OCI-LY7 (cell line): Measurements from ENCODE around the gene CHD2. TPM values are rescaled to one million over a fixed set of nuclear protein-coding genes. Genes with fewer than 3 reads are reported as not detected.

Experiments used
- BruUV-seq: library from RNA; stranded (reverse); fragments of 400-500 nt; replicated peaks from 2 replicates; lab custom pipeline; 2021; lab: Mats Ljungman, UMichigan
- CTCF ChIA-PET: fragments of 300-600 bp; sonication (Branson Sonifier 250); formaldehyde crosslinking; loops from one replicate; lab custom pipeline; 2022; ENCODE audit warnings: antibody characterized with exemption; ENCODE audit not compliant: unreplicated experiment; lab: Charles Lee
- POLR2A ChIA-PET: fragments of 300-600 bp; sonication (Branson Sonifier 250); formaldehyde crosslinking; loops from one replicate; lab custom pipeline; 2022; ENCODE audit warnings: antibody characterized with exemption; lab: Charles Lee
- DNase-seq: peaks from one replicate; pipeline ENCODE4 v3.0.0-alpha.2; 2015; ENCODE audit warnings: low spot score
- H2AFZ ChIP-seq: fragments of 200-600 bp; sonication (generic), shearing (Covaris generic); 2 replicates; pipeline ENCODE4 v1.6.1; 2014; ENCODE audit warnings: mild to moderate bottlenecking, antibody characterized with exemption, low read length, moderate library complexity
- H3K27ac ChIP-seq: fragments of 200-600 bp; sonication (generic); 2 replicates; pipeline ENCODE4 v1.5.1; 2014; ENCODE audit warnings: mixed run types, low read depth, mild to moderate bottlenecking, moderate library complexity, low read length, inconsistent platforms; ENCODE audit not compliant: poor library complexity, severe bottlenecking
- H3K36me3 ChIP-seq: fragments of 200-600 bp; sonication (generic); 2 replicates; pipeline ENCODE4 v1.6.1; 2014; ENCODE audit warnings: mild to moderate bottlenecking, antibody characterized with exemption, low read length, moderate library complexity, mixed read lengths; ENCODE audit not compliant: insufficient read depth
- H3K4me1 ChIP-seq: fragments of 200-600 bp; sonication (generic); 2 replicates; pipeline ENCODE4 v1.5.1; 2014; ENCODE audit warnings: mild to moderate bottlenecking, low read length; ENCODE audit not compliant: insufficient read depth, poor library complexity, severe bottlenecking
- H3K4me2 ChIP-seq: fragments of 200-600 bp; sonication (generic); 2 replicates; pipeline ENCODE4 v1.6.1; 2014; ENCODE audit warnings: mild to moderate bottlenecking, low read length
- H3K4me3 ChIP-seq: fragments of 200-600 bp; sonication (generic); 2 replicates; pipeline ENCODE4 v1.5.1; 2014; ENCODE audit warnings: mild to moderate bottlenecking, low read depth, low read length; ENCODE audit not compliant: poor library complexity, severe bottlenecking
- H3K79me2 ChIP-seq: fragments of 200-600 bp; sonication (generic); 2 replicates; pipeline ENCODE4 v1.6.1; 2016; ENCODE audit warnings: low read depth, mild to moderate bottlenecking, low read length, moderate library complexity, mixed read lengths; ENCODE audit not compliant: insufficient read depth
- H3K9me2 ChIP-seq: fragments of 200-600 bp; sonication (generic); 2 replicates; pipeline ENCODE4 v1.6.1; 2016; ENCODE audit warnings: mild to moderate bottlenecking, low read length, mixed read lengths; ENCODE audit not compliant: insufficient read depth
- H3K9me3 ChIP-seq: fragments of 200-600 bp; sonication (generic); 2 replicates; pipeline ENCODE4 v1.6.1; 2014; ENCODE audit warnings: mild to moderate bottlenecking, mixed run types, low read length, mixed read lengths
- H4K20me1 ChIP-seq: fragments of 200-600 bp; sonication (generic); 2 replicates; pipeline ENCODE4 v1.6.1; 2014; ENCODE audit warnings: mild to moderate bottlenecking, antibody characterized with exemption, low read length, moderate library complexity, mixed read lengths; ENCODE audit not compliant: insufficient read depth
- CTCF ChIP-seq: fragments of 200-600 bp; sonication (generic); conservative IDR thresholded peaks from 2 replicates; pipeline ENCODE4 v1.5.1; 2014; ENCODE audit warnings: mild to moderate bottlenecking, antibody characterized with exemption, low read length, moderate library complexity, mixed read lengths
- EZH2phosphoT487 ChIP-seq: fragments of 200-600 bp; sonication (generic); IDR thresholded peaks from 2 replicates; pipeline ENCODE4 v1.6.1; 2018; ENCODE audit warnings: low read depth, borderline replicate concordance, mild to moderate bottlenecking, mixed run types, antibody characterized with exemption, low read length, moderate library complexity, mixed read lengths
- intact Hi-C: fragments of 100-400 bp; cut with micrococcal nuclease; formaldehyde crosslinking; loops from one replicate; pipeline ENCODE4 v1.10.0; 2022; ENCODE audit not compliant: unreplicated experiment
- total RNA-seq, 2 experiments: library from RNA; depleted of rRNA in 1 of 2; stranded (reverse); fragments of >200 nt in 1 of 2; shearing (Covaris generic) in 1 of 2; gene quantifications; 2 replicates each; pipeline ENCODE4 v1.2.3, GENCODE V29; 2014 to 2022

CHD2 gene
- total RNA-seq, 2 experiments from 2014 or later: 133 to 213 TPM

- H3K4me1 ChIP-seq: peaks cover 38% of the 10 kb centered on the region
- intact Hi-C loops: no loop called here
Measured at GRCh38 chr15:92898988-92899582, 1.0 kb upstream of the CHD2 start.

GRCh38 chr15:92899601-92899947 is 550 bp upstream of the CHD2 start:
- Histone ChIP-seq H3K9me2 (no peaks in the 10 kb centered on the region), H3K9me3 (peaks cover 25% of the 10 kb centered on the region; the same call in 1 of the 2 replicates), H3K79me2 (peaks cover 96% of the 10 kb centered on the region), H3K4me3 (peak overlapping the region; percentile 92), H2AFZ (no peak overlapping the region), H3K4me1 (peaks cover 38% of the 10 kb centered on the region), H3K27ac (peak overlapping the region; percentile 94), H4K20me1 (peaks cover 13% of the 10 kb centered on the region; the same call in 1 of the 2 replicates), H3K36me3 (peaks cover 85% of the 10 kb centered on the region), H3K4me2 (peak overlapping the region; percentile 90)
- intact Hi-C loops: no loop called here
- POLR2A ChIA-PET: interaction anchor here (0.7 to 10.3 kb wide), 13 partner anchors 9 to 812 kb away, joined by 3 to 147 read pairs (median 6); no protein-coding TSS in a partner anchor
- CTCF ChIA-PET: interaction anchor here (1.0 to 1.4 kb wide), 4 partner anchors 17 to 89 kb away, joined by 3 to 8 read pairs (median 3); no protein-coding TSS in a partner anchor
- TF ChIP-seq CTCF (peak; percentile 94), EZH2phosphoT487 (no peak)
- peak; percentile 70 for DNase-seq
- BruUV-seq: no TSS peak

More at GRCh38 chr15:92898988-92899582, 1.0 kb upstream of the CHD2 start:
- TF ChIP-seq EZH2phosphoT487 (no peak), CTCF (no peak)
- H3K9me2 ChIP-seq: no peaks in the 10 kb centered on the region
- H3K4me2 ChIP-seq: peak overlapping the region; percentile 90; the same call in 1 of the 2 replicates
- H3K79me2 ChIP-seq: peaks cover 98% of the 10 kb centered on the region
- H3K27ac ChIP-seq: peak overlapping the region; percentile 94
- peaks cover 88% of the 10 kb centered on the region for H3K36me3 ChIP-seq
- H3K4me3 ChIP-seq: peak overlapping the region; percentile 92
- ChIA-PET CTCF (interaction anchor here (1.4 kb wide), 1 partner anchor 17 kb away, joined by 8 read pairs; no protein-coding TSS in a partner anchor), POLR2A (interaction anchor here (0.8 to 10.3 kb wide), 11 partner anchors 8 to 94 kb away, joined by 3 to 147 read pairs (median 8); no protein-coding TSS in a partner anchor)
- no peak for DNase-seq
- H2AFZ ChIP-seq: no peak overlapping the region
- peaks cover 25% of the 10 kb centered on the region; the same call in 1 of the 2 replicates for H3K9me3 ChIP-seq
- BruUV-seq: no TSS peak
- peaks cover 13% of the 10 kb centered on the region; the same call in 1 of the 2 replicates for H4K20me1 ChIP-seq

GRCh38 chr15:92900731-92901071 is 577 bp downstream of the CHD2 start:
- Histone ChIP-seq H2AFZ (no peak overlapping the region), H4K20me1 (peaks cover 24% of the 10 kb centered on the region; the same call in 1 of the 2 replicates), H3K4me3 (peak overlapping the region; percentile 92), H3K27ac (peak overlapping the region; percentile 94), H3K4me2 (peak overlapping the region; percentile 90), H3K79me2 (peaks cover 96% of the 10 kb centered on the region), H3K9me3 (peaks cover 25% of the 10 kb centered on the region; the same call in 1 of the 2 replicates), H3K9me2 (no peaks in the 10 kb centered on the region), H3K36me3 (peaks cover 85% of the 10 kb centered on the region), H3K4me1 (peaks cover 38% of the 10 kb centered on the region)
- DNase-seq: no peak
- ChIA-PET POLR2A (interaction anchor here (0.6 to 10.3 kb wide), 17 partner anchors 8 to 103 kb away, joined by 3 to 147 read pairs (median 6); no protein-coding TSS in a partner anchor), CTCF (interaction anchor here (0.6 to 1.4 kb wide), 5 partner anchors 18 to 90 kb away, joined by 3 to 8 read pairs (median 3); no protein-coding TSS in a partner anchor)
- BruUV-seq: no TSS peak
- TF ChIP-seq EZH2phosphoT487 (no peak), CTCF (no peak)
- intact Hi-C loops: loop anchor here (1.0 kb wide), 2 partner anchors 16 to 91 kb away; no protein-coding TSS in a partner anchor
